HepG2 (cell line): ENCODE measurements around the gene OST4. TPM values are rescaled to one million over a fixed set of nuclear protein-coding genes. Genes with fewer than 3 reads are reported as not detected.

Source experiments
- GRHL1 ChIP-seq: sonication (generic); formaldehyde crosslinking; conservative IDR thresholded peaks from 2 replicates; pipeline ENCODE4 v1.8.0; 2022; ENCODE audit warnings: missing genetic modification reagents
- JARID2 ChIP-seq: sonication (generic); formaldehyde crosslinking; IDR thresholded peaks from 2 replicates; pipeline ENCODE4 v1.8.1; 2023; ENCODE audit warnings: missing genetic modification reagents, inconsistent platforms; ENCODE audit not compliant: insufficient replicate concordance
- NFATC3 ChIP-seq: sonication (generic); formaldehyde crosslinking; IDR thresholded peaks from 2 replicates; pipeline ENCODE4 v1.5.1; 2020; ENCODE audit warnings: mild to moderate bottlenecking, missing genetic modification reagents
- PAX8 ChIP-seq: sonication (generic); formaldehyde crosslinking; IDR thresholded peaks from 2 replicates; pipeline ENCODE4 v1.8.0; 2022; ENCODE audit warnings: mild to moderate bottlenecking, missing genetic modification reagents, borderline replicate concordance
- PHB2 ChIP-seq: fragments of 450-650 bp; IDR thresholded peaks from 2 replicates; pipeline ENCODE4 v1.6.1; 2018; ENCODE audit not compliant: partially characterized antibody
- SP1 ChIP-seq, 2 experiments: fragments of 450-650 bp in 1 of 2; sonication (generic) in 1 of 2; formaldehyde crosslinking in 1 of 2; IDR thresholded peaks; 2 replicates each; pipeline versions ENCODE4 v1.4.0 to v1.6.1; 2016 to 2020; ENCODE audit warnings: missing genetic modification reagents in 1 of 2
- SP4 ChIP-seq: sonication (generic); formaldehyde crosslinking; IDR thresholded peaks from 2 replicates; pipeline ENCODE4 v1.8.1; 2023; ENCODE audit warnings: mild to moderate bottlenecking, missing genetic modification reagents
- SPEN ChIP-seq: sonication (generic); formaldehyde crosslinking; IDR thresholded peaks from 2 replicates; pipeline ENCODE4 v1.5.1; 2020; ENCODE audit warnings: low read depth, mild to moderate bottlenecking, missing genetic modification reagents
- STAG1 ChIP-seq: sonication (generic); formaldehyde crosslinking; IDR thresholded peaks from 2 replicates; pipeline ENCODE4 v1.4.0; 2020; ENCODE audit warnings: missing genetic modification reagents
- TIGD3 ChIP-seq: sonication (generic); formaldehyde crosslinking; IDR thresholded peaks from 2 replicates; pipeline ENCODE4 v1.5.1; 2020; ENCODE audit warnings: mild to moderate bottlenecking, missing genetic modification reagents, borderline replicate concordance
- ZBTB1 ChIP-seq: sonication (generic); formaldehyde crosslinking; IDR thresholded peaks from 2 replicates; pipeline ENCODE4 v1.4.0; 2020; ENCODE audit warnings: missing genetic modification reagents, borderline replicate concordance
- ZBTB2 ChIP-seq: sonication (generic); formaldehyde crosslinking; IDR thresholded peaks from 2 replicates; pipeline ENCODE4 v1.8.0; 2022; ENCODE audit warnings: low read depth, missing genetic modification reagents
- ZC3H4 ChIP-seq: sonication (generic); formaldehyde crosslinking; IDR thresholded peaks from 2 replicates; pipeline ENCODE4 v1.4.0; 2020; ENCODE audit warnings: missing genetic modification reagents, borderline replicate concordance
- ZFP91 ChIP-seq: sonication (generic); formaldehyde crosslinking; IDR thresholded peaks from 2 replicates; pipeline ENCODE4 v1.9.0; 2022; ENCODE audit warnings: missing genetic modification reagents, mild to moderate bottlenecking, borderline replicate concordance
- ZNF513 ChIP-seq: sonication (generic); formaldehyde crosslinking; conservative IDR thresholded peaks from 2 replicates; pipeline ENCODE4 v1.5.0; 2020; ENCODE audit warnings: missing genetic modification reagents
- ZNF615 ChIP-seq: sonication (generic); formaldehyde crosslinking; IDR thresholded peaks from 2 replicates; pipeline ENCODE4 v1.5.0; 2020; ENCODE audit warnings: mild to moderate bottlenecking, missing genetic modification reagents, borderline replicate concordance
- ZNF790 ChIP-seq: sonication (generic); formaldehyde crosslinking; IDR thresholded peaks from 2 replicates; pipeline ENCODE4 v1.8.0; 2022; ENCODE audit warnings: missing genetic modification reagents, mild to moderate bottlenecking, borderline replicate concordance
- ZNF792 ChIP-seq: IDR thresholded peaks from 2 replicates; pipeline ENCODE4 v1.6.1; 2016
- polyA plus RNA-seq, 8 experiments: library from polyadenylated mRNA; depleted of rRNA in 3 of 8; stranded (reverse) in 7 of 8; unstranded in 1 of 8; fragments of >200 nt; fragmentation: Illumina TruSeq in 4 of 8; extraction: Trizol in 4 of 8; gene quantifications; 2 replicates each; pipeline versions ENCODE4 v1.2.1 to v1.2.3, GENCODE V29; 2011 to 2016; ENCODE audit warnings: low read depth in 4 of 8, missing spikeins in 1 of 8, mixed read lengths in 1 of 8; ENCODE audit not compliant: insufficient read depth in 1 of 8
- total RNA-seq, 5 experiments: library from RNA; depleted of rRNA; stranded (reverse); fragments of >200 nt; fragmentation: Illumina TruSeq; extraction: Trizol; gene quantifications; 2 replicates each; pipeline ENCODE4 v1.2.3, GENCODE V29; 2016; ENCODE audit warnings: low read depth in 1 of 5
- TF ChIP-seq, protein P1 (sequence below): sonication (generic); formaldehyde crosslinking; IDR thresholded peaks from 2 replicates; pipeline ENCODE4 v1.4.0; 2020; ENCODE audit warnings: low read depth, mild to moderate bottlenecking, missing genetic modification reagents

Gene OST4
- total and polyA plus RNA-seq, 2 of the 13 experiments (the other 11 are each of a cell fraction or from before 2014, with no cell fraction given), result 498 to 584 TPM

DNA sequence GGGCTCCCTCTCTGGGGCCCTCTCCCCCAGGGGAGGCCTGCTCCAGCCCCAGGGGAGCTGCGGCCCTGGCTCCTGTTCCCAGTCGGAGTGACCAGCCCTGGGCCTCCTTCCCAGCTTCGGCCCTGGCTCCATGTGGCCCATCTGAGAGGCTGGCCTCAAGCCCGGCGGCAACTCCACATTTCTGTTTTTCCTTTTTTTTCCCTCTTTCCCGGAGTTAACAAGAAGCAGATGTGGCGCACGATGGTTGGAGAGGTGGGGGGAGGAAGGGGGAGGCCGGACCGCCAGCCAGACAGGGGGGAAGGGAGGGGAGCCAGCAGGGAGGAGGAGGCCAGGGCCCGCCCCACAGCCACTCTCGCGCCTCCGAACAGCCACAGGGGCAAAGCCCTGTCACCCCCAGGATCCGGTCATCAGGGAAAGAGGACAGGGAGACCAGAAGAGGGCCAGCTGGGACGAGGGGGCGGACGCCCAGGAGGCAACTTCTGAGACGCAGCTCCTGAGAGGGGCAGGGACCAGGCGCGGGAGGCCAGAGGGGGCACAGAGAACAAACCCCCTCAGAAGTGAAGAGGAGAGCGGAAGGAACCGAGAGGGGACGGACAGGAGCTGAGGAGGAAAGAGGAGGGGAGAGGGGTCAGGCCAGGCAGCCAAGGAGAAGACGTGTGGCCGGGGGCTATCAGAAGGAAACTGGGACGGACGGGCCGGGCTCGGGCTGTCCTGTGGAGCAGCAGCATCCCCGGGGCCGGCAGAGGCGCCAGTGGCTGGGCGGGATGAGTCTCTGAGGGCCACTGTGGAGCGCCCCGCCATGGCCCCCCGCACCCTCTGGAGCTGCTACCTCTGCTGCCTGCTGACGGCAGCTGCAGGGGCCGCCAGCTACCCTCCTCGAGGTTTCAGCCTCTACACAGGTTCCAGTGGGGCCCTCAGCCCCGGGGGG is 7.1 kb upstream of the OST4 start, which contains the start of gene EMILIN1 (continued):
- TF ChIP-seq, protein P1, sequence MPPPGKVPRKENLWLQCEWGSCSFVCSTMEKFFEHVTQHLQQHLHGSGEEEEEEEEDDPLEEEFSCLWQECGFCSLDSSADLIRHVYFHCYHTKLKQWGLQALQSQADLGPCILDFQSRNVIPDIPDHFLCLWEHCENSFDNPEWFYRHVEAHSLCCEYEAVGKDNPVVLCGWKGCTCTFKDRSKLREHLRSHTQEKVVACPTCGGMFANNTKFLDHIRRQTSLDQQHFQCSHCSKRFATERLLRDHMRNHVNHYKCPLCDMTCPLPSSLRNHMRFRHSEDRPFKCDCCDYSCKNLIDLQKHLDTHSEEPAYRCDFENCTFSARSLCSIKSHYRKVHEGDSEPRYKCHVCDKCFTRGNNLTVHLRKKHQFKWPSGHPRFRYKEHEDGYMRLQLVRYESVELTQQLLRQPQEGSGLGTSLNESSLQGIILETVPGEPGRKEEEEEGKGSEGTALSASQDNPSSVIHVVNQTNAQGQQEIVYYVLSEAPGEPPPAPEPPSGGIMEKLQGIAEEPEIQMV (CRISPR knock-in tag), result no peak
- TF ChIP-seq SP1 (IDR thresholded peaks at IDR 0.05) (no peak), SP1 (CRISPR knock-in tag; IDR thresholded peaks at IDR 0.05) (no peak), GRHL1 (CRISPR knock-in tag) (no peak), TIGD3 (CRISPR knock-in tag) (no peak), ZBTB1 (CRISPR knock-in tag) (no peak), PAX8 (no peak), PHB2 (no peak), STAG1 (CRISPR knock-in tag) (no peak), ZNF792 (CRISPR knock-in tag) (no peak), ZNF615 (CRISPR knock-in tag) (no peak), ZBTB2 (CRISPR knock-in tag) (no peak), ZFP91 (CRISPR knock-in tag) (no peak), JARID2 (CRISPR knock-in tag) (no peak), ZNF790 (CRISPR knock-in tag) (no peak), NFATC3 (CRISPR knock-in tag) (peak; percentile 61; the same call in 1 of the 2 replicates), SP4 (CRISPR knock-in tag) (no peak), SPEN (no peak; the same call in 1 of the 2 replicates), ZC3H4 (no peak), ZNF513 (no peak)
